HepG2 (cell line): ENCODE measurements around the gene ATG13. TPM values are rescaled to one million over a fixed set of nuclear protein-coding genes. Genes with fewer than 3 reads are reported as not detected.

ENCODE experiments used
- AGO1 ChIP-seq: fragments of 200-400 bp; formaldehyde crosslinking; IDR thresholded peaks from 2 replicates; pipeline ENCODE4 v1.6.1; 2017; ENCODE audit warnings: mild to moderate bottlenecking, low read depth, low read length, moderate library complexity; ENCODE audit not compliant: poor library complexity, severe bottlenecking
- AGO2 ChIP-seq: fragments of 200-400 bp; formaldehyde crosslinking; optimal IDR thresholded peaks from 2 replicates; pipeline ENCODE3; 2017; ENCODE audit warnings: mild to moderate bottlenecking, low read depth, low read length, moderate library complexity
- CAMTA2 ChIP-seq: sonication (generic); formaldehyde crosslinking; IDR thresholded peaks from 2 replicates; pipeline ENCODE4 v1.4.0; 2020; ENCODE audit warnings: mild to moderate bottlenecking, missing genetic modification reagents, borderline replicate concordance
- GABPA ChIP-seq, 2 experiments: IDR thresholded peaks; 2 replicates each; pipeline ENCODE4 v1.6.1; 2011 to 2016; ENCODE audit warnings: low read depth in 2 of 2, low read length in 1 of 2, missing biosample characterization in 1 of 2, missing genetic modification characterization in 1 of 2
- HCFC1 ChIP-seq: fragments of 150-350 bp; IDR thresholded peaks from 2 replicates; pipeline ENCODE4 v1.6.1; 2014; ENCODE audit warnings: low read depth, low read length
- HMG20B ChIP-seq: conservative IDR thresholded peaks from 2 replicates; pipeline ENCODE4 v1.6.1; 2016; ENCODE audit warnings: missing genetic modification reagents, missing compliant biosample characterization
- HNRNPUL1 ChIP-seq: fragments of 200-400 bp; formaldehyde crosslinking; IDR thresholded peaks from 2 replicates; pipeline ENCODE4 v1.6.1; 2017; ENCODE audit warnings: low read depth, mild to moderate bottlenecking, low read length, moderate library complexity
- HOXA7 ChIP-seq: sonication (generic); formaldehyde crosslinking; IDR thresholded peaks from 2 replicates; pipeline ENCODE4 v1.8.1; 2022; ENCODE audit warnings: mild to moderate bottlenecking, missing genetic modification reagents, moderate library complexity
- JARID2 ChIP-seq: sonication (generic); formaldehyde crosslinking; IDR thresholded peaks from 2 replicates; pipeline ENCODE4 v1.8.1; 2023; ENCODE audit warnings: missing genetic modification reagents, inconsistent platforms; ENCODE audit not compliant: insufficient replicate concordance
- KDM5A ChIP-seq: fragments of 200-600 bp; sonication (generic); IDR thresholded peaks from 2 replicates; pipeline ENCODE4 v1.7.0; 2018; ENCODE audit warnings: antibody characterized with exemption, mild to moderate bottlenecking, low read length, borderline replicate concordance
- MTA1 ChIP-seq: sonication (generic); formaldehyde crosslinking; IDR thresholded peaks from 2 replicates; pipeline ENCODE4 v1.4.0; 2020; ENCODE audit warnings: missing genetic modification reagents, mild to moderate bottlenecking, borderline replicate concordance
- NFKB2 ChIP-seq: sonication (generic); formaldehyde crosslinking; IDR thresholded peaks from 2 replicates; pipeline ENCODE4 v1.4.0; 2020; ENCODE audit warnings: missing genetic modification reagents, borderline replicate concordance
- PCBP2 ChIP-seq: fragments of 200-400 bp; formaldehyde crosslinking; optimal IDR thresholded peaks from 2 replicates; pipeline ENCODE3; 2018; ENCODE audit warnings: low read length, low read depth; ENCODE audit not compliant: poor library complexity, severe bottlenecking
- POLR2A ChIP-seq, 2 experiments: IDR thresholded peaks; 2 replicates each; pipeline ENCODE4 v1.6.1; 2011; ENCODE audit warnings: low read depth in 2 of 2, low read length in 2 of 2, mild to moderate bottlenecking in 1 of 2, moderate library complexity in 1 of 2; ENCODE audit not compliant: insufficient read depth in 1 of 2
- RCOR2 ChIP-seq: IDR thresholded peaks from 2 replicates; pipeline ENCODE4 v1.6.1; 2016; ENCODE audit warnings: missing biosample characterization, missing genetic modification reagents
- RNF2 ChIP-seq: fragments of 450-650 bp; conservative IDR thresholded peaks from 2 replicates; pipeline ENCODE4 v1.6.1; 2016; ENCODE audit warnings: low read depth
- SYNCRIP ChIP-seq: fragments of 200-400 bp; formaldehyde crosslinking; IDR thresholded peaks from 2 replicates; pipeline ENCODE4 v1.6.1; 2018; ENCODE audit warnings: mild to moderate bottlenecking, low read depth, low read length; ENCODE audit not compliant: insufficient read depth
- ZNF138 ChIP-seq: sonication (generic); formaldehyde crosslinking; IDR thresholded peaks from 2 replicates; pipeline ENCODE4 v1.5.0; 2020; ENCODE audit warnings: mild to moderate bottlenecking, low read depth, missing genetic modification reagents
- ZNF562 ChIP-seq: sonication (generic); formaldehyde crosslinking; IDR thresholded peaks from 2 replicates; pipeline ENCODE4 v1.8.0; 2022; ENCODE audit warnings: missing genetic modification reagents, borderline replicate concordance
- ZNF749 ChIP-seq: sonication (generic); formaldehyde crosslinking; IDR thresholded peaks from 2 replicates; pipeline ENCODE4 v1.8.0; 2022; ENCODE audit warnings: mild to moderate bottlenecking, missing genetic modification reagents, moderate library complexity, borderline replicate concordance
- ZSCAN12 ChIP-seq: sonication (generic); formaldehyde crosslinking; IDR thresholded peaks from 2 replicates; pipeline ENCODE4 v1.9.0; 2021; ENCODE audit warnings: mild to moderate bottlenecking, missing genetic modification reagents
- ZSCAN21 ChIP-seq: sonication (generic); formaldehyde crosslinking; IDR thresholded peaks from 2 replicates; pipeline ENCODE4 v1.8.0; 2022; ENCODE audit warnings: mild to moderate bottlenecking, missing genetic modification reagents, moderate library complexity, borderline replicate concordance
- polyA plus RNA-seq, 8 experiments: library from polyadenylated mRNA; depleted of rRNA in 3 of 8; stranded (reverse) in 7 of 8; unstranded in 1 of 8; fragments of >200 nt; fragmentation: Illumina TruSeq in 4 of 8; extraction: Trizol in 4 of 8; gene quantifications; 2 replicates each; pipeline versions ENCODE4 v1.2.1 to v1.2.3, GENCODE V29; 2011 to 2016; ENCODE audit warnings: low read depth in 4 of 8, missing spikeins in 1 of 8, mixed read lengths in 1 of 8; ENCODE audit not compliant: insufficient read depth in 1 of 8
- total RNA-seq, 5 experiments: library from RNA; depleted of rRNA; stranded (reverse); fragments of >200 nt; fragmentation: Illumina TruSeq; extraction: Trizol; gene quantifications; 2 replicates each; pipeline ENCODE4 v1.2.3, GENCODE V29; 2016; ENCODE audit warnings: low read depth in 1 of 5
- TF ChIP-seq, protein P1 (sequence below): sonication (generic); formaldehyde crosslinking; IDR thresholded peaks from 2 replicates; pipeline ENCODE4 v1.9.0; 2021; ENCODE audit warnings: missing genetic modification reagents, borderline replicate concordance
- TF ChIP-seq, protein P2 (sequence below): sonication (generic); formaldehyde crosslinking; IDR thresholded peaks from 2 replicates; pipeline ENCODE4 v1.8.0; 2022; ENCODE audit warnings: missing genetic modification reagents, mild to moderate bottlenecking, inconsistent platforms, borderline replicate concordance
- TF ChIP-seq, protein P3 (sequence below): sonication (generic); formaldehyde crosslinking; IDR thresholded peaks from 2 replicates; pipeline ENCODE4 v1.5.0; 2020; ENCODE audit warnings: missing genetic modification reagents

The ATG13 gene
- total and polyA plus RNA-seq, 2 of the 13 experiments (the other 11 are each of a cell fraction or from before 2014, with no cell fraction given) = 55.0 to 77.3 TPM

DNA sequence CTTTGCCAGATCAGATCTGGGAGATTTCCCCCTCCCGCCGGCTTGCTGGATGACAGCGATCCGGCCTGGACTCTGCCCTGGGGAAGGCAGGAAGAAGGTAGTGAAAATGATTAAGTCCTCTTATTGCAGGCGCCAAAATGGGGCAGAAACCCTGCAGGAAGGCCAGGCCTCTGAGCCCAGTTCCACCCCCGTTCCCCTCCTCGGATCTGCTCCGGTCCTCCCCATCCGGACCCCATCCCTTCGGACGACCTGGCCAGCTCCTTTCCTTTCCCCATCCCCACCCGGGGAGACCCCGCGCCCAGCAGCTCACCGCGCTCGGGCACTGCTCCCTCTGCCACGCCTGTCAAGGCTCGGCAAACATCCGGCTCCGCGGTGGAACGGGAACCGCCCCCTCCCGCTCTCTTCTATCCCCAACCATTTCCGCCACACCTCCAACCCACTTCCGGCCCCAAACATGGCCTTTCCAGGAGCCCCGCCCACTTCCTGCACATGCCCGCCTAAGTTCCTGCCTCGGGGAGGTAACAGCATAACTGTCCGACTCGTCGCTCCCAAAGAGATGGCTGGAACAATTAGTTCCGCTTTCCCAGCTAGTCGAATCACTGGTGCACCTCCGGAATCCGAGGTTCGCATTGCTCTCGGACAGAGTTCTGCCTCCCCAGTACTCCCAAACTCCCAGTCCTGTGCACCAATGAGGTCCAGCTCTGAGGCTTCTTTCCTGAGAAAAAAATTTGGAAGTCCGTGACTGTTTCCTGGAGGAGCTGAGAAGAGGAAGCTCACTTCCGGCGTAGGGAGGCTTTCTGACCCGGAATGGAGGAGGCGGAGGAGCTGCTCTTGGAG is 83.1 kb downstream of the ATG13 start, which contains the start of the genes ARHGAP1 and ZNF408 (continued):
- TF ChIP-seq HOXA7 = no peak
- TF ChIP-seq GABPA (IDR thresholded peaks at IDR 0.05; ENCODE audit: low read depth, low read length) = peak; percentile 85
- TF ChIP-seq GABPA (CRISPR knock-in tag; IDR thresholded peaks at IDR 0.05; ENCODE audit: low read depth) = peak; percentile 98
- peak; percentile 14 for TF ChIP-seq AGO1
- TF ChIP-seq AGO2 = peak; percentile 72
- no peak for TF ChIP-seq JARID2 (CRISPR knock-in tag)
- no peak for TF ChIP-seq ZSCAN12 (CRISPR knock-in tag)
- no peak for TF ChIP-seq SYNCRIP
- peak; percentile 82 to 98 for TF ChIP-seq POLR2A (IDR thresholded peaks at IDR 0.05; ENCODE audit: insufficient read depth in 1 of 2, low read depth in 2 of 2, low read length in 2 of 2)
- TF ChIP-seq PCBP2 = no peak
- no peak for TF ChIP-seq ZNF562 (CRISPR knock-in tag)
- TF ChIP-seq, protein P1, sequence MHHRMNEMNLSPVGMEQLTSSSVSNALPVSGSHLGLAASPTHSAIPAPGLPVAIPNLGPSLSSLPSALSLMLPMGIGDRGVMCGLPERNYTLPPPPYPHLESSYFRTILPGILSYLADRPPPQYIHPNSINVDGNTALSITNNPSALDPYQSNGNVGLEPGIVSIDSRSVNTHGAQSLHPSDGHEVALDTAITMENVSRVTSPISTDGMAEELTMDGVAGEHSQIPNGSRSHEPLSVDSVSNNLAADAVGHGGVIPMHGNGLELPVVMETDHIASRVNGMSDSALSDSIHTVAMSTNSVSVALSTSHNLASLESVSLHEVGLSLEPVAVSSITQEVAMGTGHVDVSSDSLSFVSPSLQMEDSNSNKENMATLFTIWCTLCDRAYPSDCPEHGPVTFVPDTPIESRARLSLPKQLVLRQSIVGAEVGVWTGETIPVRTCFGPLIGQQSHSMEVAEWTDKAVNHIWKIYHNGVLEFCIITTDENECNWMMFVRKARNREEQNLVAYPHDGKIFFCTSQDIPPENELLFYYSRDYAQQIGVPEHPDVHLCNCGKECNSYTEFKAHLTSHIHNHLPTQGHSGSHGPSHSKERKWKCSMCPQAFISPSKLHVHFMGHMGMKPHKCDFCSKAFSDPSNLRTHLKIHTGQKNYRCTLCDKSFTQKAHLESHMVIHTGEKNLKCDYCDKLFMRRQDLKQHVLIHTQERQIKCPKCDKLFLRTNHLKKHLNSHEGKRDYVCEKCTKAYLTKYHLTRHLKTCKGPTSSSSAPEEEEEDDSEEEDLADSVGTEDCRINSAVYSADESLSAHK (CRISPR knock-in tag) = no peak
- no peak for TF ChIP-seq HNRNPUL1
- TF ChIP-seq RNF2 = no peak
- 0 out of 2 replicates have a peak, but pooled peaks have one; percentile 25 for TF ChIP-seq HMG20B (CRISPR knock-in tag)
- TF ChIP-seq ZNF138 = no peak
- TF ChIP-seq HCFC1 = peak; percentile 67
- peak; percentile 100 for TF ChIP-seq KDM5A
- TF ChIP-seq, protein P2, sequence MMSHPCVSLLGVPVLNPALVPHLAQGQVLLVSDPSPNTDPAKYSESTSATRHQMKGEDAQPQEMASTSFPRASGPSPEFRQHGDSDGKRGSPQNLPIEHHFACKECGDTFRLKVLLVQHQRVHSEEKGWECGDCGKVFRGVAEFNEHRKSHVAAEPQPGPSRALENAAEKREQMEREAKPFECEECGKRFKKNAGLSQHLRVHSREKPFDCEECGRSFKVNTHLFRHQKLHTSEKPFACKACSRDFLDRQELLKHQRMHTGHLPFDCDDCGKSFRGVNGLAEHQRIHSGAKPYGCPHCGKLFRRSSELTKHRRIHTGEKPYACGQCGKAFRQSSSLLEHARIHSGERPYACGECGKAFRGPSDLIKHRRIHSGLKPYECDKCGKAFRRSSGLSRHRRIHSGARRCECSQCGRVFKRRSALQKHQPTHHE (CRISPR knock-in tag) = peak; percentile 71; the same call in 1 of the 2 replicates
- TF ChIP-seq RCOR2 (CRISPR knock-in tag) = no peak
- peak; percentile 77; the same call in 1 of the 2 replicates for TF ChIP-seq MTA1 (CRISPR knock-in tag)
- peak; percentile 44; the same call in 1 of the 2 replicates for TF ChIP-seq NFKB2 (CRISPR knock-in tag)
- TF ChIP-seq CAMTA2 = no peak; the same call in 1 of the 2 replicates
- peak; percentile 86 for TF ChIP-seq ZNF749 (CRISPR knock-in tag)
- peak; percentile 75 for TF ChIP-seq ZSCAN21 (CRISPR knock-in tag)
- TF ChIP-seq, protein P3, sequence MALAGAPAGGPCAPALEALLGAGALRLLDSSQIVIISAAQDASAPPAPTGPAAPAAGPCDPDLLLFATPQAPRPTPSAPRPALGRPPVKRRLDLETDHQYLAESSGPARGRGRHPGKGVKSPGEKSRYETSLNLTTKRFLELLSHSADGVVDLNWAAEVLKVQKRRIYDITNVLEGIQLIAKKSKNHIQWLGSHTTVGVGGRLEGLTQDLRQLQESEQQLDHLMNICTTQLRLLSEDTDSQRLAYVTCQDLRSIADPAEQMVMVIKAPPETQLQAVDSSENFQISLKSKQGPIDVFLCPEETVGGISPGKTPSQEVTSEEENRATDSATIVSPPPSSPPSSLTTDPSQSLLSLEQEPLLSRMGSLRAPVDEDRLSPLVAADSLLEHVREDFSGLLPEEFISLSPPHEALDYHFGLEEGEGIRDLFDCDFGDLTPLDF (CRISPR knock-in tag) = no peak
